ENCODE results near the gene ANKRD65. TPM values are rescaled to one million over a fixed set of nuclear protein-coding genes. Genes with fewer than 3 reads are reported as not detected.
A peak's percentile ranks its signal among the peaks of the same experiment; 100 is the strongest.

ANKRD65 gene
- total RNA-seq, 1 donor from 2014 or later = 40.9 TPM

GRCh38 chr1:1442069-1442770 lies 21.1 kb upstream of the ANKRD65 start:
- no peak for DNase-seq (ENCODE audit: low spot score)

DNA sequence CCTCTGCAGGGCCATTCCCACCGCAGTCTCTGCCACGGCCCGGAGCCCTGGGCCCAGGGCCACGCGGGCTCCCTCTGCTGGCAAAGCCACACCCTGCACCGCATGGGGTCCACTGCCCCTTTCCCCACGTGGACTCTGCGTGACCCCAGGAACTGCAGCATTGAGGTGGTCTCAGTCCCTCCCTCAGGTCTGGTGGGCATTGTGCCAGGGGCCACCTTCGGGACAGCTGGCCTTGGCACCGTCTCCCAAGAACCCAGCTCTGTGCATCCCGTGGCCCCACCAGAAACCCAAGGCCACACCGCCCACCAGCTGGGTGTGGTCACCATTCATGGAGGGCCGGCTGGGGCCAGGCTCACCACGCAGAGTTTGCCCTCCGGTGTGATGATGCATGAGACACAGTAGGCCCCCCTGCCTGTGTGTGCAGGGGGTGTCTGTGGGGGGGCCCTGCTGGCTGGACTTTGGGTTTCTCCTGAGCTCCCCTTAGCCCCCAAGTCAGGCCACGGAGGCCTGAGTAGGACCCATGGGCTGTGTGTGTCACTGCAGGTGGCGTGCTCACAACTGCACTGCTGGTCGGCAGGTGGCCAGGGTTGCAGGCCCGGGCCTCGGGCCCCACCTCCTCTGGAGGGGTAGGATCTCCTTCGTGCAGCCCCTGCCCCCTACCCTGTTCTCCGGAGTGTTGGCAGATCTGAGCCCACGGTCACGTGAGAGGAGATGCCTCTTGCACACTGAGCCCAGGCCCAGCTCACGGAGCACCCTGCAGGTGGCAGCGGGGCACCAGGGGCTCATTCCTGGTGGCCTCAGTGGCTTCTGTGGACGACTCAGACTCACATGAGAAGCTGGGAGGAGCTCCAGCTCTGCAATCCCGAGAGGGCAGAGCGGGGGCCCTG lies 20.2 kb upstream of the ANKRD65 start:
- no peak for DNase-seq (ENCODE audit: low spot score)

- no peak for DNase-seq (ENCODE audit: low spot score)
Measured at GRCh38 chr1:1440262-1441001, 19.4 kb upstream of the ANKRD65 start.

GRCh38 chr1:1439546-1440261 lies 18.6 kb upstream of the ANKRD65 start:
- DNase-seq (ENCODE audit: low spot score) = no peak

- no peak for DNase-seq (ENCODE audit: low spot score)
Measured at GRCh38 chr1:1438531-1439381, 17.7 kb upstream of the ANKRD65 start.

DNA sequence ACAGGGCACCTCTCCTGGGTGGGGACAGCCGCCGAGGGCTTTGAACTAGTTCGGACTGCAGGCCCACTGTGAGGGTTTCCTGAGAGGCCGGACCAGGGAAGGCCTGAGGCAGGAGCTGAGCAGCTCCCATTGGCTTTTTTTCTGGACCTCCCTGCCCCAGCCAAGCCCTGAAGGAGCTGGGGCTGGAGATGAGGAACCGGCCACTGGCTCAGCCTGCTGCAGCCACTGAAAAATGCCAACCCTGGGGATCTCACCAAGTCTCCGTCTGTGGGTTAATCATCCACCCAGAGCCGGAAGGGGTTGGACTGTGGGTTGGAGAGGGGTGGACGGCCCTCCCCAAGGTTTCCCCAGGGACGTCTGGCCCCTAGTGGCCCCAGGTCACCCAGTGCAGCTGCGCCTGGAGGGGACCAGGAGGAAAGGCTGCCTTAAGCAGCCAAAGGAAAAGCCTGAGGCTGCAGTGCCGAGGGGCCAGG lies 16.9 kb upstream of the ANKRD65 start:
- no peak for DNase-seq (ENCODE audit: low spot score)

- DNase-seq (ENCODE audit: low spot score) = no peak
Measured at GRCh38 chr1:1437033-1437903, 16.2 kb upstream of the ANKRD65 start.

- DNase-seq (ENCODE audit: low spot score) = no peak
Measured at GRCh38 chr1:1436630-1437032, 15.6 kb upstream of the ANKRD65 start.

DNA sequence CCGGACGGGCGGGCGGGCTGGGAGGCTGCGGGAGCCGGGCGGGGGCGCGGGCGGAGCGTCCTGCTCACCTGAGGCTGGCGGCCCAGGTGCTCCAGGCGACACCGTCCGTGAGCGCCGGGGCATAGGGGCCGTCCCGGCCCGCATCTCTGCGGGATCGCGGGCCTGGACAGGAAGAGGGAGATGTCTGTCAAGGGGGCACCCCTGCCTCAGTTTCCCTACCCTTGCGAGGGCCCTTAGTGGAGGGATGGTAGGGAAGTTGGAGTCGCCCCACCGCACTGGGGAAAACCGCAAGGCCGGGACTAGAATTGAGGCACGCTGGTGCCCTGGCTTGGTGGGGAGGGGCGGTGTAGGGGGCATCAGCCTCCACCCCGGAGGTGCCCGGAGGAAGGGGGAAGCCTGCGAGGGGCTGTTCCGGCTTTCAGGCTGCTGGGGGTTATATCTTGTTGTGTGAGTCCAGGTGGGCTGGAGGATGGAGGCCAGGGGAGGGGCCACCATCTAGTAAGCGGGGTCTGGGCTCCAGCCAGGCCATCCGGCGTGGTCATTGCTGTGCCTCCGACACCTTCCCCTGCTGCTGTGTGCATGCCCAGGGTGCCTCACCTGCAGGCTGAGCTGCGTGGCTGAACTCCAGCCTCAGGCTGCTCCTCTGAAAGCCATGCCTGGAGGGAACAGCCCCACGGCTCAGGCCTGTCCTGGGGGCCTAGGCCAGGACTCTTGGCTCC lies 15.0 kb upstream of the ANKRD65 start:
- DNase-seq (ENCODE audit: low spot score) = no peak

- peak; percentile 81 for DNase-seq (ENCODE audit: low spot score)
Measured at GRCh38 chr1:1435106-1435903, 14.2 kb upstream of the ANKRD65 start, which contains the start of gene VWA1. Gene VWA1, plus strand, starts transcription at chr1:1435690. Its CDS starts 59 bp downstream, at chr1:1435749.

DNA sequence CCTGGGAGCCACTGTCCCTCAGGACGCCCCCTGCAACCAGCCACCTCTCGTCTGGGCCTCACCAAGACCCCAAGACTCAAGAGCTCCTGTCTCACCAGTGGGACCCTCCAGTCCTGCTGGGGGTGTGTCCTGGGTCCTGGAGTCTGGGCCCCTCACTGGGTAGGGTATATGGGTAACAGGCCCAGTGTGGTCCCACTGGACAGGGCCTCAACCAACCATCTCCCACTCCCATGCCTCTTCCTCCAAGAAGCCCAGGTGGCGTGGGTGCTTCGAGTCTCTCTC lies 13.7 kb upstream of the ANKRD65 start:
- no peak for DNase-seq (ENCODE audit: low spot score)

DNA sequence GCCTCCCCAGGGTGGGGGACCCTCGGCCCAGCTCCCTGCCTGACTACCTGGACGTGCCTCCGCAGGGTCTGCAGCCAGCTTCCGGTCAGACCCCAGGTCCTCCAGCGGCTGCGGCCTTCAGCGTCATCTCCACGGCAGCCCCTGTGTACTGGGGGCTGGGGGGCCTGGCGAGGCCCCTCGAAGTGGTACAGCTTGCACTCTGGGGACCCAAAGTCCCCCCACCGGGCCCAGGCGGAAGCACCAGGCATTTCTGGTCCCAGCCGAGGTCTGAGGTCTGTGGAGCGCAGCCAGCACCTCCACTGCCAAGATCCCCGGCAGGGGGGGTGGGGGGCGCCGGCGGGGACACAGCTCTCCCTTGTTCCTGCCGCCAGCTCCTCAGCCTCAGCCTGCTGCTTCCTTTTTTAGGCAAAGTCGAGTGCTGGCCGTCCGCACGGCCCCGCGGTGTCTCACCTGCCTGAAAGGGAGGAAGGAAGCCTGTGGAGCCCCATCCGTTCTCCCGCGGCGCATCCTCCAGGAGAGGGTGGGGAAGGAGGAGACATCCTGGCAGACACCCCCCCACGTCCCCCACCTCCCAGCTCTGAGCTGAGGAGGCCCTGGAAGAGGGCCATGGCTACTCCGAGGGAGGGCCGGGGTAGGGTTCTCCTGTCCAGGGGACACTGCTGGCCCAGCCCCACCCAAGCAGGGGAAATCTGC lies 13.2 kb upstream of the ANKRD65 start:
- DNase-seq (ENCODE audit: low spot score) = peak; percentile 88

GRCh38 chr1:1433804-1434130 lies 12.7 kb upstream of the ANKRD65 start:
- DNase-seq (ENCODE audit: low spot score) = no peak

DNA sequence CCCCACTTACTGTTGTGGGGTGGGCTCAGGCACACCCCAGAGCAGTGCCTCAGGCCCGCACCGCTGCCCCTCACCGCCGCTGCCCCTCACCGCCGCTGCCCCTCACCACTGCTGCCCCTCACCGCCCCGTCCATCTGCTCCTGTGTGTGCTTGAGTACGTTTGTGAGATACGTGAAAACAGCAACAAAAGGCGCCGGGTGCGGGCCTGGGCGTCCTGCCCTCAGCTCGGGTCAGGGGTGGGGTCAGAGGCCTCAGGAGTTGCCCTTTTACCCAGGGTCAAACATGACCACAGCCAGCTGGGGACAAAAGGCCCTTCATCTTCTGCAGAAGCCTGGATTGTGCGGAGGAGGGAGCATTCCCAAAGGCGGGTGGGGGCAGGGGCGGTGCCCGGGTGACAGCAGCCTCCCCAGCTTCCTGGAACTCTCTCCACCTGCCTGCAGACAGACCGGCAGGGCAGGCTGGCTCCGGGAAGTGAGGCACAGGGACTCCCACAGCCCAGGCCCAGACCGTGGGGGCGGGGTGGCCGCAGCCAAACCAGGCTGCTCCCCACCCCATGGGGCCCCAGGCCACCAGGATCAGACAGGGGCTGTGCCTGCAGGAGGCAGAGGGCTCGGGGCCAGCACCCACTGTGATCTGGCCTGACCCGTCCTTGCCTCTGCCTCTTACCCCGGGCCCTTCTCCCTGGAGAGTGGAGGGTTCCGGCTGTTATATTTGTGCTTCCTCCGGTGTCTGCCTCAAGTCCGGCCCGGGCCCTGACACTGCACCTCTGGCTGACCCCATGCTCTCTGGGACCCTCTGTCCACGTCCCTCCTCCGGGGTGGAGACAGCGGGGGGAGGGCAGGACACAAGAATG lies 12.1 kb upstream of the ANKRD65 start:
- peak; percentile 91 for DNase-seq (ENCODE audit: low spot score)

DNA sequence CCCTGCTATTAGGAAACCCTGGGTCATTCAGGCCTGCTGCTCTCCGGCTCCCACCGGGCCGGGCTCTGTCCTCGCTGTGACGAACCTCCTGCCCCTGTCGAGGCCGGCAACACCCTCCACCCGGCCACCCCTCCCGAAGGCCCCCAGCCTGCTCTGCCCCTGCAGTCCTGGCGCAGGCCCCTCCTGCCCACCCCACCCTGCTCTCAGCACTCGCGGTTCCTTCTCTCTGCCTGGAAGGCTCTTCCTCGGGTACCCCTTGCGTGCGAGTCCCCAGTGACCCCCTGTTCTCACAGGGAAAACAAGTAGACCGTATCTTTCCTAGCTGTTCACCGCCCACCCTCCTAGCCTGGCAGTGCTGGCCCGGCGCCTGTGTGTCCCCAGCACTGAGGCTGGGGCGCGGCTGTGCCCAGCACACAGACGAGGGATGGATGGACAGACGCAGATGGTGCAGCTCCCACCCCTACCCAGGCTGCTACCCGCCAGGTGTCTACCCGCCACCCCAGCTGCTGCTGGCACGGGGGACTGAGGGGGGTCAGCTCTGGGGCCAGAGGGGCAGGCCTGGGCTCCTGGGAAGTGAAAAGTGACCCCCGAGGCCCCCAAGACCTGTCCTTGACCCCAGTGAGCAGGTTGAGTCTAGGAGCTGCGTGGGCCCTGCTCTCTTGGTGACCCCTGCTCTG lies 11.3 kb upstream of the ANKRD65 start:
- no peak for DNase-seq (ENCODE audit: low spot score)

GRCh38 chr1:1431845-1432273 lies 10.8 kb upstream of the ANKRD65 start:
- DNase-seq (ENCODE audit: low spot score) = no peak
